H9 (cell line): Measurements from ENCODE around the gene CCR3. TPM values are rescaled to one million over a fixed set of nuclear protein-coding genes. Genes with fewer than 3 reads are reported as not detected.

Experiments used
- DNase-seq: peaks from one replicate; pipeline ENCODE4 v3.0.0-alpha.2; 2017
- H2AFZ ChIP-seq: one replicate; pipeline ENCODE4 v1.6.1; 2013; ENCODE audit warnings: mild to moderate bottlenecking, low read length, control low read depth, moderate library complexity
- H2AK5ac ChIP-seq: 2 replicates; pipeline ENCODE4 v1.6.1; 2013; ENCODE audit warnings: low read length, control low read depth, mixed read lengths; ENCODE audit not compliant: insufficient read length
- H2BK120ac ChIP-seq: one replicate; pipeline ENCODE4 v1.6.1; 2013; ENCODE audit warnings: low read depth, mild to moderate bottlenecking, low read length, control low read depth, inconsistent platforms; ENCODE audit not compliant: poor library complexity, severe bottlenecking
- H2BK12ac ChIP-seq: 2 replicates; pipeline ENCODE4 v1.6.1; 2013; ENCODE audit warnings: low read length, control low read depth, mixed read lengths, low read depth; ENCODE audit not compliant: insufficient read length
- H2BK15ac ChIP-seq: 2 replicates; pipeline ENCODE4 v1.6.1; 2013; ENCODE audit warnings: low read depth, low read length, control low read depth
- H2BK20ac ChIP-seq: one replicate; pipeline ENCODE4 v1.6.1; 2013; ENCODE audit warnings: low read depth, mild to moderate bottlenecking, low read length, control low read depth, inconsistent platforms; ENCODE audit not compliant: poor library complexity, severe bottlenecking
- H2BK5ac ChIP-seq: 2 replicates; pipeline ENCODE4 v1.6.1; 2013; ENCODE audit warnings: low read length, control low read depth, mixed read lengths; ENCODE audit not compliant: insufficient read length
- H3K14ac ChIP-seq: 2 replicates; pipeline ENCODE4 v1.6.1; 2013; ENCODE audit warnings: low read length, control low read depth; ENCODE audit not compliant: insufficient read depth
- H3K18ac ChIP-seq: 2 replicates; pipeline ENCODE4 v1.6.1; 2013; ENCODE audit warnings: low read depth, mild to moderate bottlenecking, mixed read lengths, low read length, control low read depth; ENCODE audit not compliant: insufficient read length
- H3K23ac ChIP-seq: 2 replicates; pipeline ENCODE4 v1.6.1; 2013; ENCODE audit warnings: low read length, control low read depth, mixed read lengths, low read depth; ENCODE audit not compliant: insufficient read length
- H3K23me2 ChIP-seq: 2 replicates; pipeline ENCODE4 v1.6.1; 2013; ENCODE audit warnings: low read depth, mild to moderate bottlenecking, mixed read lengths, low read length, control low read depth; ENCODE audit not compliant: insufficient read length, poor library complexity, severe bottlenecking
- H3K27ac ChIP-seq: 2 replicates; pipeline ENCODE4 v1.5.1; 2013; ENCODE audit warnings: low read length, control low read depth, mixed read lengths, low read depth; ENCODE audit not compliant: insufficient read length
- H3K27me3 ChIP-seq: 2 replicates; pipeline ENCODE4 v1.6.1; 2013; ENCODE audit warnings: low read length, control low read depth, inconsistent platforms; ENCODE audit not compliant: insufficient read depth
- H3K4ac ChIP-seq: 2 replicates; pipeline ENCODE4 v1.6.1; 2013; ENCODE audit warnings: low read depth, mild to moderate bottlenecking, control low read depth, inconsistent platforms, low read length, moderate library complexity
- H3K4me1 ChIP-seq: 2 replicates; pipeline ENCODE4 v1.6.1; 2013; ENCODE audit warnings: low read length, control low read depth, inconsistent platforms; ENCODE audit not compliant: insufficient read depth
- H3K4me2 ChIP-seq: 2 replicates; pipeline ENCODE4 v1.6.1; 2013; ENCODE audit warnings: low read length, control low read depth, mixed read lengths; ENCODE audit not compliant: insufficient read length, insufficient read depth
- H3K56ac ChIP-seq: 2 replicates; pipeline ENCODE4 v1.6.1; 2013; ENCODE audit warnings: low read depth, mild to moderate bottlenecking, mixed read lengths, low read length, control low read depth; ENCODE audit not compliant: insufficient read length
- H3K79me1 ChIP-seq: 2 replicates; pipeline ENCODE4 v1.6.1; 2013; ENCODE audit warnings: low read depth, mild to moderate bottlenecking, moderate library complexity, low read length, control low read depth, inconsistent platforms; ENCODE audit not compliant: insufficient read depth, poor library complexity, severe bottlenecking
- H3K79me2 ChIP-seq: 2 replicates; pipeline ENCODE4 v1.6.1; 2013; ENCODE audit warnings: low read length, control low read depth, inconsistent platforms; ENCODE audit not compliant: insufficient read depth
- H3K9ac ChIP-seq: 2 replicates; pipeline ENCODE4 v1.6.1; 2013; ENCODE audit warnings: low read length, control low read depth, mixed read lengths; ENCODE audit not compliant: insufficient read length; ENCODE audit errors: extremely low read depth
- H3K9me3 ChIP-seq: one replicate; pipeline ENCODE4 v1.6.1; 2013; ENCODE audit warnings: low read depth, low read length, inconsistent platforms; ENCODE audit not compliant: control insufficient read depth
- H3T11ph ChIP-seq: one replicate; pipeline ENCODE4 v1.6.1; 2013; ENCODE audit warnings: mild to moderate bottlenecking, low read length, control low read depth, inconsistent platforms
- H4K20me1 ChIP-seq: one replicate; pipeline ENCODE4 v1.6.1; 2013; ENCODE audit not compliant: control insufficient read depth, insufficient read length, insufficient read depth
- H4K5ac ChIP-seq: 2 replicates; pipeline ENCODE4 v1.6.1; 2013; ENCODE audit warnings: low read depth, mild to moderate bottlenecking, mixed read lengths, low read length, control low read depth; ENCODE audit not compliant: insufficient read length
- H4K8ac ChIP-seq: replicated peaks from 2 replicates; pipeline ENCODE4 v1.6.1; 2013; ENCODE audit warnings: low read length, control low read depth, mixed read lengths, low read depth; ENCODE audit not compliant: insufficient read length
- H4K91ac ChIP-seq: 2 replicates; pipeline ENCODE4 v1.6.1; 2013; ENCODE audit warnings: low read depth, mild to moderate bottlenecking, moderate library complexity, mixed read lengths, low read length, control low read depth; ENCODE audit not compliant: insufficient read length
- H3K27ac Mint-ChIP-seq, 3 experiments: 2 replicates in 2 of 3; 3 replicates in 1 of 3; pipeline ENCODE4 v1.8.0; 2020 to 2021; ENCODE audit warnings: mixed read lengths in 3 of 3, mild to moderate bottlenecking in 1 of 3, moderate library complexity in 1 of 3
- H3K27me3 Mint-ChIP-seq: 2 replicates; pipeline ENCODE4 v1.8.0; 2021; ENCODE audit warnings: low read depth, mild to moderate bottlenecking, moderate library complexity, mixed read lengths
- H3K36me3 Mint-ChIP-seq, 3 experiments: 2 replicates in 2 of 3; 3 replicates in 1 of 3; pipeline ENCODE4 v1.8.0; 2020 to 2021; ENCODE audit warnings: low read depth in 3 of 3, mixed read lengths in 3 of 3; ENCODE audit not compliant: insufficient read depth in 1 of 3
- H3K4me1 Mint-ChIP-seq, 2 experiments: 2 replicates each; pipeline ENCODE4 v1.8.0; 2020; ENCODE audit warnings: mixed read lengths in 2 of 2
- H3K4me3 Mint-ChIP-seq, 2 experiments: 2 replicates in 1 of 2; 3 replicates in 1 of 2; pipeline ENCODE4 v1.8.0; 2020 to 2021; ENCODE audit warnings: mild to moderate bottlenecking in 2 of 2, mixed read lengths in 2 of 2, moderate library complexity in 1 of 2
- H3K9me3 Mint-ChIP-seq, 2 experiments: 2 replicates in 1 of 2; 3 replicates in 1 of 2; pipeline ENCODE4 v1.8.0; 2020; ENCODE audit warnings: mild to moderate bottlenecking in 2 of 2, mixed read lengths in 2 of 2, moderate library complexity in 1 of 2
- WGBS: extraction: QIAGEN DNeasy Blood & Tissue Kit; methylation state at CpG from one replicate; pipeline ENCODE4 v1.1.7; 2013; ENCODE audit warnings: missing lambda C conversion rate, low lambda C conversion rate, mixed read lengths; ENCODE audit not compliant: insufficient read length; ENCODE audit errors: extremely low coverage; 5-methylcytosine and 5-hydroxymethylcytosine counted together
- total RNA-seq: library from RNA; stranded (reverse); gene quantifications from 2 replicates; pipeline ENCODE4 v1.2.1, GENCODE V29; 2021
- TF ChIP-seq, protein P1 (sequence below): fragments of 200-600 bp; sonication (generic); conservative IDR thresholded peaks from 3 replicates; pipeline ENCODE4 v1.8.0; 2021; ENCODE audit warnings: antibody characterized with exemption, mild to moderate bottlenecking

The CCR3 gene
- total RNA-seq, 1 experiment from 2014 or later, result not detected

GRCh38 chr3:46303240-46303639, 61.0 kb downstream of the CCR3 start:
- Histone ChIP-seq H3K4me1 (no peaks in the 10 kb centered on the region), H3T11ph (no peak overlapping the region), H2BK15ac (no peak overlapping the region), H3K9ac (no peak overlapping the region), H2BK20ac (no peak overlapping the region), H3K79me1 (no peaks in the 10 kb centered on the region), H2AFZ (no peak overlapping the region), H2AK5ac (no peak overlapping the region), H3K79me2 (no peaks in the 10 kb centered on the region), H4K5ac (no peak overlapping the region), H3K27ac (no peak overlapping the region), H3K4ac (no peak overlapping the region), H3K9me3 (no peaks in the 10 kb centered on the region), H4K91ac (no peak overlapping the region), H3K4me2 (no peak overlapping the region), H4K20me1 (no peaks in the 10 kb centered on the region), H3K18ac (no peak overlapping the region), H2BK12ac (no peak overlapping the region), H3K23me2 (no peaks in the 10 kb centered on the region), H3K27me3 (no peaks in the 10 kb centered on the region), H3K14ac (no peak overlapping the region), H3K56ac (no peak overlapping the region), H2BK120ac (no peak overlapping the region), H2BK5ac (no peak overlapping the region), H4K8ac (no peak overlapping the region), H3K23ac (no peak overlapping the region)
- no peak overlapping the region; a peak in 1 of 5 replicates for H3K4me3 Mint-ChIP-seq
- no peaks in the 10 kb centered on the region; a peak in 1 of 5 replicates for H3K9me3 Mint-ChIP-seq
- peaks cover 6% of the 10 kb centered on the region for H3K27me3 Mint-ChIP-seq
- no peaks in the 10 kb centered on the region for H3K36me3 Mint-ChIP-seq
- no peak overlapping the region for H3K27ac Mint-ChIP-seq
- DNase-seq, result no peak
- H3K4me1 Mint-ChIP-seq, result no peaks in the 10 kb centered on the region
- TF ChIP-seq, protein P1, sequence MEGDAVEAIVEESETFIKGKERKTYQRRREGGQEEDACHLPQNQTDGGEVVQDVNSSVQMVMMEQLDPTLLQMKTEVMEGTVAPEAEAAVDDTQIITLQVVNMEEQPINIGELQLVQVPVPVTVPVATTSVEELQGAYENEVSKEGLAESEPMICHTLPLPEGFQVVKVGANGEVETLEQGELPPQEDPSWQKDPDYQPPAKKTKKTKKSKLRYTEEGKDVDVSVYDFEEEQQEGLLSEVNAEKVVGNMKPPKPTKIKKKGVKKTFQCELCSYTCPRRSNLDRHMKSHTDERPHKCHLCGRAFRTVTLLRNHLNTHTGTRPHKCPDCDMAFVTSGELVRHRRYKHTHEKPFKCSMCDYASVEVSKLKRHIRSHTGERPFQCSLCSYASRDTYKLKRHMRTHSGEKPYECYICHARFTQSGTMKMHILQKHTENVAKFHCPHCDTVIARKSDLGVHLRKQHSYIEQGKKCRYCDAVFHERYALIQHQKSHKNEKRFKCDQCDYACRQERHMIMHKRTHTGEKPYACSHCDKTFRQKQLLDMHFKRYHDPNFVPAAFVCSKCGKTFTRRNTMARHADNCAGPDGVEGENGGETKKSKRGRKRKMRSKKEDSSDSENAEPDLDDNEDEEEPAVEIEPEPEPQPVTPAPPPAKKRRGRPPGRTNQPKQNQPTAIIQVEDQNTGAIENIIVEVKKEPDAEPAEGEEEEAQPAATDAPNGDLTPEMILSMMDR, result no peak
- WGBS, result no CpG with 5 or more reads among the region's 3 CpGs
